GM12865 (cell line): ENCODE data around the gene VIPR2.
"Not testable (repeated sequence)": the region's sequence is repeated elsewhere in the genome, so short reads cannot be mapped to it uniquely, and the experiment has no call there.

ENCODE experiments used
- DNase-seq: peaks from one replicate; pipeline ENCODE4 v3.0.0; 2010; ENCODE audit warnings: low read depth
- H3K4me3 ChIP-seq: 2 replicates; pipeline ENCODE4 v1.5.1; 2011; ENCODE audit warnings: mild to moderate bottlenecking, low read depth, low read length, control low read depth
- CTCF ChIP-seq: IDR thresholded peaks from 2 replicates; pipeline ENCODE4 v1.5.1; 2011; ENCODE audit warnings: low read length, control low read depth, low read depth, inconsistent platforms; ENCODE audit not compliant: insufficient read depth; ENCODE audit errors: missing control alignments

VIPR2 gene

GRCh38 chr7:159006610-159007130, 138.0 kb downstream of the VIPR2 start:
- no peak for DNase-seq
- no peak overlapping the region for H3K4me3 ChIP-seq
- TF ChIP-seq CTCF: no peak

DNA sequence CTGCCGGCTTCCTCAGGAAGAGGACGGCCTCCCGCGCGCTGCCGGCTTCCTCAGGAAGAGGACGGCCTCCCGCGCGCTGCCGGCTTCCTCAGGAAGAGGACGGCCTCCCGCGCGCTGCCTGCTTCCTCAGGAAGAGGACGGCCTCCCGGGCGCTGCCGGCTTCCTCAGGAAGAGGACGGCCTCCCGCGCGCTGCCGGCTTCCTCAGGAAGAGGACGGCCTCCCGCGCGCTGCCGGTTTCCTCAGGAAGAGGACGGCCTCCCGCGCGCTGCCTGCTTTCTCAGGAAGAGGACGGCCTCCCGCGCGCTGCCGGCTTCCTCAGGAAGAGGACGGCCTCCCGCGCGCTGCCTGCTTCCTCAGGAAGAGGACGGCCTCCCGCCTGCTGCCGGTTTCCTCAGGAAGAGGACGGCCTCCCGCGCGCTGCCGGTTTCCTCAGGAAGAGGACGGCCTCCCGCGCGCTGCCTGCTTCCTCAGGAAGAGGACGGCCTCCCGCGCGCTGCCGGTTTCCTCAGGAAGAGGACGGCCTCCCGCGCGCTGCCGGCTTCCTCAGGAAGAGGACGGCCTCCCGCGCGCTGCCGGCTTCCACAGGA, 138.6 kb downstream of the VIPR2 start:
- not testable (repeated sequence) for H3K4me3 ChIP-seq

DNA sequence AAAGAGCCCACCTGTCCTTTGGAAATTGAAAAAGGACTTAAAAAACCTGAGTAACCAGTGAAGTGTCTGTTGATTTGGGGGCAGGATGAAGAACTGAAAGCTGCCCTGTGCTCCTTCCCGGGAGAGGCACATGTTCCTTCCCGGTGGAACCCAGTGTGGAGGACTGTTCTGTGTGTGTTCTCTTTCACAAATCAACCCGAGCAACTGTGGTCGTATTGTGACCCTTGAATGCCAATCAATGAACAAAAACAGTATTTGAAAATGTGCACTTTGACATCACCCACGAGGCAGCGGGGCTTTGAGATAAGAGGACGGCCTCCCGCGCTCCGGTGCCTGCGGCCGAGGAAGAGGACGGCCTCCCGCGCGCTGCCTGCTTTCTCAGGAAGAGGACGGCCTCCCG, 139.0 kb downstream of the VIPR2 start:
- H3K4me3 ChIP-seq: no peak overlapping the region
- TF ChIP-seq CTCF: no peak
- DNase-seq: no peak

More for the DNA sequence above, 138.6 kb downstream of the VIPR2 start:
- DNase-seq: not testable (repeated sequence)

GRCh38 chr7:159004411-159004810, 140.3 kb downstream of the VIPR2 start:
- TF ChIP-seq CTCF: no peak
- no peak overlapping the region for H3K4me3 ChIP-seq
- DNase-seq: no peak

- DNase-seq: no peak
- TF ChIP-seq CTCF: no peak
Measured at GRCh38 chr7:159001811-159002210, 142.9 kb downstream of the VIPR2 start.

DNA sequence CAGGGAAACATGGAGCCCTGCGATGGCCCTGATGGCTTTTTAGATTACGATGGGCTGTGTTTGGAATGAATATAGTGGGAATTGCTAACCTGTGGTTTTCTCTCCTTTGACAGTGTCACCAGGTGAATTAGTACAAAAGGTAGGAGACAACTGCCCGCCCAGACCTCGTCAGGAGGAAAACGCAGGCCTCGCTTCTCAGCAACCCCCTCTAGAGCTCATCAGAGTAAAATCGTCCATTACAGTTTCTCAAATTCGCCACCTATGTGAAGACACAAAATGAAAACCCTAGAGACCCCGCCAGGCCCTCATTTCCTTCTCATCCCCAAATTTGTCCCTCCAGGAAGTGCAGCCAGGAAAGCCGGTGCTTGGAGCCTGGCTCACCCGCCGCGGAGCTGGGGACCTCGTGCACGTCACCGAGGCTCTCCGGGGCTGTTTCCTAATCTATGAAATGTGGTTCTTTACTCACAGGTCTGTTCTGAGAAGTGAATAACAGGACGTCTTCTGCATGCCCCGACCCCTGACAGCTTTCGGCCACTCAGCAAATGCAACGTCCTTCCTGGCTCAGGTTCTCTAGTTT, 143.7 kb downstream of the VIPR2 start:
- no peak for TF ChIP-seq CTCF
- DNase-seq: no peak
- H3K4me3 ChIP-seq: no peak overlapping the region

More at GRCh38 chr7:159001811-159002210, 142.9 kb downstream of the VIPR2 start:
- no peak overlapping the region for H3K4me3 ChIP-seq

GRCh38 chr7:159000070-159000469, 144.6 kb downstream of the VIPR2 start:
- H3K4me3 ChIP-seq: no peak overlapping the region
- no peak for DNase-seq
- TF ChIP-seq CTCF: no peak
